ENCODE data around the gene CSHL1.

- no peak for TF ChIP-seq CTCF (IDR thresholded peaks at IDR 0.05; ENCODE audit: poor library complexity, severe bottlenecking)
- no peak for TF ChIP-seq EZH2 (IDR thresholded peaks at IDR 0.05; ENCODE audit: borderline replicate concordance, insufficient read depth, low read length, poor library complexity, severe bottlenecking)
- no peak for TF ChIP-seq REST (IDR thresholded peaks at IDR 0.05; ENCODE audit: borderline replicate concordance)
- no peak for TF ChIP-seq POLR2AphosphoS5 (IDR thresholded peaks at IDR 0.05)
Observed at GRCh38 chr17:63949576-63950250, 38.7 kb upstream of the CSHL1 start.
